GM12892 (cell line): ENCODE measurements around the gene CTTN.
"Not testable (repeated sequence)": the region's sequence is repeated elsewhere in the genome, so short reads cannot be mapped to it uniquely, and the experiment has no call there.

ENCODE experiments used
- DNase-seq: peaks from one replicate; pipeline ENCODE4 v3.0.0; 2011; ENCODE audit not compliant: insufficient read length
- FAIRE-seq: peaks from 2 replicates; lab custom pipeline; 2011; peaks lifted over from hg19 to GRCh38; lab: Jason Lieb, UNC
- POLR2A ChIP-seq: IDR thresholded peaks from 2 replicates; pipeline ENCODE4 v1.6.1; 2011; ENCODE audit warnings: low read depth, low read length, control low read depth
- POLR2AphosphoS5 ChIP-seq: IDR thresholded peaks from 2 replicates; pipeline ENCODE4 v1.6.1; 2011; ENCODE audit warnings: low read depth, low read length, control low read depth
- TAF1 ChIP-seq: IDR thresholded peaks from 2 replicates; pipeline ENCODE4 v1.6.1; 2011; ENCODE audit warnings: low read depth, mild to moderate bottlenecking, control low read depth, low read length, borderline replicate concordance

Gene CTTN

GRCh38 chr11:70402685-70403084 is 4.4 kb downstream of the CTTN start:
- no peak for DNase-seq
- no peak for FAIRE-seq
- no peak for TF ChIP-seq POLR2AphosphoS5
- TF ChIP-seq POLR2A = no peak
- no peak for TF ChIP-seq TAF1

- DNase-seq = no peak
- FAIRE-seq = no peak
- TF ChIP-seq TAF1 (no peak), POLR2AphosphoS5 (no peak), POLR2A (no peak)
These were observed 5.9 kb downstream of the CTTN start for GRCh38 chr11:70404244-70404643.

GRCh38 chr11:70405679-70406395 is 7.5 kb downstream of the CTTN start:
- no peak for DNase-seq
- FAIRE-seq = no peak
- no peak for TF ChIP-seq POLR2A
- TF ChIP-seq POLR2AphosphoS5 = no peak
- TF ChIP-seq TAF1 = no peak

- DNase-seq (no peak), FAIRE-seq (no peak)
- TF ChIP-seq POLR2AphosphoS5 (no peak), TAF1 (no peak)
These were observed 8.8 kb downstream of the CTTN start for GRCh38 chr11:70407121-70407520.

- TF ChIP-seq POLR2A (no peak), POLR2AphosphoS5 (no peak), TAF1 (no peak)
- DNase-seq (no peak), FAIRE-seq (no peak)
These were observed 9.5 kb downstream of the CTTN start for GRCh38 chr11:70407814-70408213.

- not testable (repeated sequence) for DNase-seq, FAIRE-seq
These were observed 10.0 kb downstream of the CTTN start for GRCh38 chr11:70408326-70408725.

GRCh38 chr11:70409437-70409836 is 11.1 kb downstream of the CTTN start:
- no peak for TF ChIP-seq POLR2AphosphoS5
- no peak for TF ChIP-seq POLR2A
- TF ChIP-seq TAF1 = no peak
- no peak for FAIRE-seq
- no peak for DNase-seq

GRCh38 chr11:70409871-70410270 is 11.5 kb downstream of the CTTN start:
- DNase-seq (no peak), FAIRE-seq (no peak)
- no peak for TF ChIP-seq TAF1
- no peak for TF ChIP-seq POLR2AphosphoS5
- TF ChIP-seq POLR2A = no peak

- FAIRE-seq (no peak), DNase-seq (no peak)
- no peak for TF ChIP-seq POLR2AphosphoS5
- no peak for TF ChIP-seq POLR2A
- TF ChIP-seq TAF1 = no peak
These were observed 12.2 kb downstream of the CTTN start for GRCh38 chr11:70410276-70411205.

GRCh38 chr11:70411713-70412452 is 13.6 kb downstream of the CTTN start:
- TF ChIP-seq TAF1 (no peak), POLR2A (no peak), POLR2AphosphoS5 (no peak)
- no peak for DNase-seq
- FAIRE-seq = no peak

- DNase-seq (no peak), FAIRE-seq (no peak)
- TF ChIP-seq TAF1 (no peak), POLR2A (no peak), POLR2AphosphoS5 (no peak)
These were observed 14.8 kb downstream of the CTTN start for GRCh38 chr11:70413151-70413550.

- no peak for DNase-seq
- TF ChIP-seq POLR2AphosphoS5 (no peak), TAF1 (no peak), POLR2A (no peak)
- FAIRE-seq = no peak
These were observed 16.2 kb downstream of the CTTN start for GRCh38 chr11:70414341-70415100.
